GM12864 (cell line): ENCODE measurements around the gene KCNT2.
"Not testable (repeated sequence)": the region's sequence is repeated elsewhere in the genome, so short reads cannot be mapped to it uniquely, and the experiment has no call there.

ENCODE experiments used
- DNase-seq: peaks from one replicate; pipeline ENCODE4 v3.0.0-alpha.2; 2011; ENCODE audit warnings: low read depth
- H3K4me3 ChIP-seq: 2 replicates; pipeline ENCODE4 v1.5.1; 2011; ENCODE audit warnings: mild to moderate bottlenecking, low read depth, low read length, control low read depth
- CTCF ChIP-seq: IDR thresholded peaks from 2 replicates; pipeline ENCODE4 v1.5.1; 2011; ENCODE audit warnings: low read depth, mild to moderate bottlenecking, moderate library complexity, low read length, control low read depth, inconsistent platforms; ENCODE audit errors: missing control alignments

KCNT2 gene

GRCh38 chr1:196517193-196517592 is 91.0 kb downstream of the KCNT2 start:
- no peak for DNase-seq
- no peak overlapping the region for H3K4me3 ChIP-seq
- no peak for TF ChIP-seq CTCF

- no peak overlapping the region for H3K4me3 ChIP-seq
- no peak for DNase-seq
- no peak for TF ChIP-seq CTCF
Measured at GRCh38 chr1:196516373-196516772, 91.9 kb downstream of the KCNT2 start.

- H3K4me3 ChIP-seq: no peak overlapping the region
- no peak for DNase-seq
- TF ChIP-seq CTCF: no peak
Measured at GRCh38 chr1:196515904-196516303, 92.3 kb downstream of the KCNT2 start.

GRCh38 chr1:196513821-196514220 is 94.4 kb downstream of the KCNT2 start:
- DNase-seq: no peak
- no peak overlapping the region for H3K4me3 ChIP-seq
- TF ChIP-seq CTCF: no peak

- no peak overlapping the region for H3K4me3 ChIP-seq
- no peak for TF ChIP-seq CTCF
- DNase-seq: no peak
Measured at GRCh38 chr1:196510451-196510850, 97.8 kb downstream of the KCNT2 start.

GRCh38 chr1:196504224-196504623 is 104.0 kb downstream of the KCNT2 start:
- DNase-seq, H3K4me3 ChIP-seq: not testable (repeated sequence)

- no peak for DNase-seq
- TF ChIP-seq CTCF: no peak
- no peak overlapping the region for H3K4me3 ChIP-seq
Measured at GRCh38 chr1:196502437-196502836, 105.8 kb downstream of the KCNT2 start.
